CD14-positive monocyte (primary cell): ENCODE results near the gene ABCA2. TPM values are rescaled to one million over a fixed set of nuclear protein-coding genes. Genes with fewer than 3 reads are reported as not detected.
A peak's percentile ranks its signal among the peaks of the same experiment; 100 is the strongest.

Experiments used
- DNase-seq, 3 donors: peaks; one replicate each; pipeline ENCODE4 v3.0.0-alpha.2; 2011 to 2022
- H2AFZ ChIP-seq: 2 replicates; pipeline ENCODE4 v1.6.0; 2012; ENCODE audit warnings: mild to moderate bottlenecking, low read depth, low read length, inconsistent platforms; ENCODE audit not compliant: insufficient read depth, poor library complexity, severe bottlenecking
- H3K27ac ChIP-seq, 2 donors: 1 replicate in 1 of 2; 2 replicates in 1 of 2; pipeline ENCODE4 v1.5.1; 2012 to 2013; ENCODE audit warnings: low read length in 2 of 2, control low read depth in 1 of 2, inconsistent platforms in 1 of 2, low read depth in 1 of 2, mild to moderate bottlenecking in 1 of 2
- H3K27me3 ChIP-seq, 2 donors: one replicate each; pipeline versions ENCODE4 v1.6.0 to v1.6.1; 2011 to 2013; ENCODE audit warnings: low read length in 2 of 2; ENCODE audit not compliant: control insufficient read depth in 2 of 2, insufficient read depth in 2 of 2
- H3K36me3 ChIP-seq, 2 donors: replicated peaks in 1 of 2; 1 replicate in 1 of 2; 2 replicates in 1 of 2; pipeline versions ENCODE4 v1.5.1 to v1.6.1; 2012 to 2013; ENCODE audit warnings: low read length in 2 of 2, control low read depth in 1 of 2, inconsistent platforms in 1 of 2, mild to moderate bottlenecking in 1 of 2; ENCODE audit not compliant: insufficient read depth in 2 of 2, control insufficient read depth in 1 of 2
- H3K4me1 ChIP-seq, 2 donors: 1 replicate in 1 of 2; 2 replicates in 1 of 2; pipeline versions ENCODE4 v1.5.1 to v1.6.1; 2012 to 2013; ENCODE audit warnings: low read length in 2 of 2, control low read depth in 1 of 2, inconsistent platforms in 1 of 2, mild to moderate bottlenecking in 1 of 2, moderate library complexity in 1 of 2; ENCODE audit not compliant: insufficient read depth in 2 of 2, control insufficient read depth in 1 of 2
- H3K4me2 ChIP-seq: replicated peaks from 2 replicates; pipeline ENCODE3; 2012; ENCODE audit warnings: low read length, moderate library complexity, mild to moderate bottlenecking; ENCODE audit not compliant: poor library complexity, severe bottlenecking; ENCODE audit errors: extremely low read depth
- H3K4me3 ChIP-seq, 3 experiments: fragments of 200-600 bp in 1 of 3; sonication (generic) in 1 of 3; replicated peaks in 1 of 3; 1 replicate in 2 of 3; 2 replicates in 1 of 3; pipeline ENCODE4 v1.5.1; 2011 to 2013; ENCODE audit warnings: low read length in 3 of 3, mild to moderate bottlenecking in 3 of 3, control low read depth in 2 of 3, low read depth in 2 of 3, inconsistent platforms in 1 of 3, moderate library complexity in 1 of 3
- H3K79me2 ChIP-seq: 2 replicates; pipeline ENCODE4 v1.6.0; 2012; ENCODE audit warnings: mild to moderate bottlenecking, control low read depth, inconsistent platforms, low read length, moderate library complexity; ENCODE audit not compliant: insufficient read depth
- H3K9ac ChIP-seq: 2 replicates; pipeline ENCODE4 v1.6.0; 2017; ENCODE audit warnings: low read length, mild to moderate bottlenecking; ENCODE audit not compliant: insufficient read depth, poor library complexity, severe bottlenecking
- H3K9me3 ChIP-seq, 2 donors: replicated peaks in 1 of 2; 1 replicate in 1 of 2; 2 replicates in 1 of 2; pipeline versions ENCODE4 v1.5.1 to v1.6.1; 2012 to 2013; ENCODE audit warnings: low read length in 2 of 2, control low read depth in 1 of 2; ENCODE audit not compliant: control insufficient read depth in 1 of 2, insufficient read depth in 1 of 2
- H4K20me1 ChIP-seq: 2 replicates; pipeline ENCODE4 v1.6.0; 2012; ENCODE audit warnings: mild to moderate bottlenecking, low read length, control low read depth, moderate library complexity; ENCODE audit not compliant: insufficient read depth
- H3K27ac Mint-ChIP-seq, 7 donors: one replicate each; pipeline ENCODE4 v1.8.0; 2020; ENCODE audit warnings: mild to moderate bottlenecking in 7 of 7, mixed read lengths in 7 of 7, moderate library complexity in 6 of 7, inconsistent platforms in 2 of 7
- H3K27me3 Mint-ChIP-seq, 3 donors: one replicate each; pipeline ENCODE4 v1.8.0; 2021 to 2022; ENCODE audit warnings: low read depth in 3 of 3, mild to moderate bottlenecking in 3 of 3, mixed read lengths in 3 of 3, moderate library complexity in 3 of 3, inconsistent platforms in 1 of 3
- H3K36me3 Mint-ChIP-seq, 2 donors: one replicate each; pipeline ENCODE4 v1.8.0; 2020; ENCODE audit warnings: mixed read lengths in 2 of 2, inconsistent platforms in 1 of 2, mild to moderate bottlenecking in 1 of 2
- H3K4me1 Mint-ChIP-seq: one replicate; pipeline ENCODE4 v1.8.0; 2020; ENCODE audit warnings: mild to moderate bottlenecking, mixed read lengths
- H3K4me3 Mint-ChIP-seq, 2 donors: one replicate each; pipeline ENCODE4 v1.8.0; 2020; ENCODE audit warnings: mild to moderate bottlenecking in 2 of 2, mixed read lengths in 2 of 2, moderate library complexity in 1 of 2
- H3K9me3 Mint-ChIP-seq, 7 donors: one replicate each; pipeline ENCODE4 v1.8.0; 2020 to 2022; ENCODE audit warnings: mixed read lengths in 7 of 7, mild to moderate bottlenecking in 6 of 7, moderate library complexity in 6 of 7, inconsistent platforms in 2 of 7
- CTCF ChIP-seq: fragments of 200-600 bp; IDR thresholded peaks from one replicate; pipeline ENCODE4 v1.8.0; 2022; ENCODE audit warnings: antibody characterized with exemption, mild to moderate bottlenecking
- WGBS: methylation state at CpG from one replicate; pipeline ENCODE4 v1.1.5; 2013; ENCODE audit warnings: missing lambda C conversion rate; ENCODE audit not compliant: insufficient coverage; 5-methylcytosine and 5-hydroxymethylcytosine counted together
- intact Hi-C, 2 donors: fragments of 100-400 bp; cut with micrococcal nuclease; formaldehyde crosslinking; loops; one replicate each; pipeline versions ENCODE4 v1.15.0 to v1.15.1; 2023
- polyA plus RNA-seq, 3 donors: library from polyadenylated mRNA; depleted of rRNA in 1 of 3; unstranded in 2 of 3; stranded (reverse) in 1 of 3; fragments of 300-500 nt in 2 of 3; fragments of >200 nt in 1 of 3; fragmentation: Illumina TruSeq in 2 of 3; gene quantifications; 1 replicate in 2 of 3; 2 replicates in 1 of 3; pipeline ENCODE4 v1.2.3, GENCODE V29; 2012 to 2021

ABCA2 gene
- polyA plus RNA-seq, 3 donors = 0.18 to 30.7 (median 0.40) TPM

GRCh38 chr9:137068539-137069507 lies 40.8 kb upstream of the ABCA2 start:
- Histone ChIP-seq H3K4me2 (peak overlapping the region; percentile 76), H2AFZ (no peak overlapping the region), H3K27me3 (peaks cover 0 to 5% of the 10 kb centered on the region in 2 donors), H3K4me3 (peak overlapping the region in 1 of 3 experiments; percentile 54), H3K9ac (no peak overlapping the region), H3K79me2 (peaks cover 6% of the 10 kb centered on the region), H3K27ac (no peak overlapping the region), H3K9me3 (no peaks in the 10 kb centered on the region), H3K4me1 (peaks cover 41 to 56% of the 10 kb centered on the region in 2 donors), H4K20me1 (no peaks in the 10 kb centered on the region), H3K36me3 (peaks cover 0 to 5% of the 10 kb centered on the region in 2 donors)
- Mint-ChIP-seq H3K9me3 (peaks cover 0 to 4% (median 0%) of the 10 kb centered on the region in 7 donors), H3K4me3 (peak overlapping the region; percentile 56 to 74), H3K27me3 (peaks cover 0 to 3% (median 0%) of the 10 kb centered on the region in 3 donors), H3K27ac (peak overlapping the region in 1 of 7 donors; percentile 54), H3K36me3 (peaks cover 6 to 18% of the 10 kb centered on the region in 2 donors), H3K4me1 (peaks cover 49% of the 10 kb centered on the region)
- DNase-seq = no peak
- TF ChIP-seq CTCF = no peak
- 95% methylated on average over 11 of the region's 17 CpGs for WGBS
- intact Hi-C loops = loop anchor here (5.0 to 10.0 kb wide), 2 partner anchors 37 to 284 kb away; partner anchors contain the start of gene FUT7 (in 1 of the 2)

GRCh38 chr9:137067860-137068538 lies 40.0 kb upstream of the ABCA2 start:
- peak; percentile 71 to 85 (median 82) for DNase-seq
- Histone ChIP-seq H3K36me3 (peaks cover 0 to 5% of the 10 kb centered on the region in 2 donors), H2AFZ (no peak overlapping the region), H3K79me2 (peaks cover 6% of the 10 kb centered on the region), H3K27me3 (peaks cover 0 to 5% of the 10 kb centered on the region in 2 donors), H3K4me1 (peaks cover 41 to 48% of the 10 kb centered on the region in 2 donors), H3K27ac (no peak overlapping the region), H3K9me3 (no peaks in the 10 kb centered on the region), H4K20me1 (no peaks in the 10 kb centered on the region), H3K9ac (no peak overlapping the region), H3K4me2 (no peak overlapping the region), H3K4me3 (no peak overlapping the region)
- peak overlapping the region in 2 of 7 donors; percentile 71 to 85 for H3K27ac Mint-ChIP-seq
- H3K36me3 Mint-ChIP-seq = peaks cover 6 to 18% of the 10 kb centered on the region in 2 donors
- TF ChIP-seq CTCF = peak; percentile 93
- H3K27me3 Mint-ChIP-seq = peaks cover 0 to 3% (median 0%) of the 10 kb centered on the region in 3 donors
- intact Hi-C loops = loop anchor here (5.0 to 10.0 kb wide), 2 partner anchors 36 to 283 kb away; partner anchors contain the start of gene FUT7 (in 1 of the 2)
- peaks cover 0 to 2% (median 0%) of the 10 kb centered on the region in 7 donors for H3K9me3 Mint-ChIP-seq
- peak overlapping the region in 1 of 2 donors; percentile 27 for H3K4me3 Mint-ChIP-seq
- H3K4me1 Mint-ChIP-seq = peaks cover 41% of the 10 kb centered on the region
- WGBS = 81% methylated on average over 9 of the region's 12 CpGs
